OCI-LY7 (cell line): Measurements from ENCODE around the gene IFITM10. TPM values are rescaled to one million over a fixed set of nuclear protein-coding genes. Genes with fewer than 3 reads are reported as not detected.

ENCODE experiments used
- BruUV-seq: library from RNA; stranded (reverse); fragments of 400-500 nt; replicated peaks from 2 replicates; lab custom pipeline; 2021; lab: Mats Ljungman, UMichigan
- CTCF ChIA-PET: fragments of 300-600 bp; sonication (Branson Sonifier 250); formaldehyde crosslinking; loops from one replicate; lab custom pipeline; 2022; ENCODE audit warnings: antibody characterized with exemption; ENCODE audit not compliant: unreplicated experiment; lab: Charles Lee
- POLR2A ChIA-PET: fragments of 300-600 bp; sonication (Branson Sonifier 250); formaldehyde crosslinking; loops from one replicate; lab custom pipeline; 2022; ENCODE audit warnings: antibody characterized with exemption; lab: Charles Lee
- DNase-seq: peaks from one replicate; pipeline ENCODE4 v3.0.0-alpha.2; 2015; ENCODE audit warnings: low spot score
- H2AFZ ChIP-seq: fragments of 200-600 bp; sonication (generic), shearing (Covaris generic); 2 replicates; pipeline ENCODE4 v1.6.1; 2014; ENCODE audit warnings: mild to moderate bottlenecking, antibody characterized with exemption, low read length, moderate library complexity
- H3K27ac ChIP-seq: fragments of 200-600 bp; sonication (generic); 2 replicates; pipeline ENCODE4 v1.5.1; 2014; ENCODE audit warnings: mixed run types, low read depth, mild to moderate bottlenecking, moderate library complexity, low read length, inconsistent platforms; ENCODE audit not compliant: poor library complexity, severe bottlenecking
- H3K36me3 ChIP-seq: fragments of 200-600 bp; sonication (generic); 2 replicates; pipeline ENCODE4 v1.6.1; 2014; ENCODE audit warnings: mild to moderate bottlenecking, antibody characterized with exemption, low read length, moderate library complexity, mixed read lengths; ENCODE audit not compliant: insufficient read depth
- H3K4me1 ChIP-seq: fragments of 200-600 bp; sonication (generic); 2 replicates; pipeline ENCODE4 v1.5.1; 2014; ENCODE audit warnings: mild to moderate bottlenecking, low read length; ENCODE audit not compliant: insufficient read depth, poor library complexity, severe bottlenecking
- H3K4me2 ChIP-seq: fragments of 200-600 bp; sonication (generic); 2 replicates; pipeline ENCODE4 v1.6.1; 2014; ENCODE audit warnings: mild to moderate bottlenecking, low read length
- H3K4me3 ChIP-seq: fragments of 200-600 bp; sonication (generic); 2 replicates; pipeline ENCODE4 v1.5.1; 2014; ENCODE audit warnings: mild to moderate bottlenecking, low read depth, low read length; ENCODE audit not compliant: poor library complexity, severe bottlenecking
- H3K79me2 ChIP-seq: fragments of 200-600 bp; sonication (generic); 2 replicates; pipeline ENCODE4 v1.6.1; 2016; ENCODE audit warnings: low read depth, mild to moderate bottlenecking, low read length, moderate library complexity, mixed read lengths; ENCODE audit not compliant: insufficient read depth
- H3K9me2 ChIP-seq: fragments of 200-600 bp; sonication (generic); 2 replicates; pipeline ENCODE4 v1.6.1; 2016; ENCODE audit warnings: mild to moderate bottlenecking, low read length, mixed read lengths; ENCODE audit not compliant: insufficient read depth
- H3K9me3 ChIP-seq: fragments of 200-600 bp; sonication (generic); 2 replicates; pipeline ENCODE4 v1.6.1; 2014; ENCODE audit warnings: mild to moderate bottlenecking, mixed run types, low read length, mixed read lengths
- H4K20me1 ChIP-seq: fragments of 200-600 bp; sonication (generic); 2 replicates; pipeline ENCODE4 v1.6.1; 2014; ENCODE audit warnings: mild to moderate bottlenecking, antibody characterized with exemption, low read length, moderate library complexity, mixed read lengths; ENCODE audit not compliant: insufficient read depth
- CTCF ChIP-seq: fragments of 200-600 bp; sonication (generic); conservative IDR thresholded peaks from 2 replicates; pipeline ENCODE4 v1.5.1; 2014; ENCODE audit warnings: mild to moderate bottlenecking, antibody characterized with exemption, low read length, moderate library complexity, mixed read lengths
- EZH2phosphoT487 ChIP-seq: fragments of 200-600 bp; sonication (generic); IDR thresholded peaks from 2 replicates; pipeline ENCODE4 v1.6.1; 2018; ENCODE audit warnings: low read depth, borderline replicate concordance, mild to moderate bottlenecking, mixed run types, antibody characterized with exemption, low read length, moderate library complexity, mixed read lengths
- intact Hi-C: fragments of 100-400 bp; cut with micrococcal nuclease; formaldehyde crosslinking; loops from one replicate; pipeline ENCODE4 v1.10.0; 2022; ENCODE audit not compliant: unreplicated experiment
- total RNA-seq, 2 experiments: library from RNA; depleted of rRNA in 1 of 2; stranded (reverse); fragments of >200 nt in 1 of 2; shearing (Covaris generic) in 1 of 2; gene quantifications; 2 replicates each; pipeline ENCODE4 v1.2.3, GENCODE V29; 2014 to 2022

Gene IFITM10
- total RNA-seq, 2 experiments from 2014 or later: 0.30 to 0.38 TPM

GRCh38 chr11:1759151-1759850 is 8.9 kb upstream of the IFITM10 start:
- Histone ChIP-seq H3K79me2 (no peaks in the 10 kb centered on the region), H4K20me1 (no peaks in the 10 kb centered on the region), H3K27ac (no peak overlapping the region), H2AFZ (no peak overlapping the region), H3K36me3 (no peaks in the 10 kb centered on the region), H3K4me3 (no peak overlapping the region), H3K4me1 (peaks cover 10% of the 10 kb centered on the region), H3K4me2 (no peak overlapping the region), H3K9me3 (no peaks in the 10 kb centered on the region), H3K9me2 (no peaks in the 10 kb centered on the region)
- ChIA-PET CTCF (no interaction called here), POLR2A (no interaction called here)
- intact Hi-C loops: no loop called here
- TF ChIP-seq EZH2phosphoT487 (no peak), CTCF (no peak)
- no peak for DNase-seq
- no TSS peak for BruUV-seq

- Histone ChIP-seq H3K27ac (no peak overlapping the region), H3K4me2 (no peak overlapping the region), H3K9me2 (no peaks in the 10 kb centered on the region), H4K20me1 (no peaks in the 10 kb centered on the region), H3K79me2 (no peaks in the 10 kb centered on the region), H3K4me3 (no peak overlapping the region), H3K36me3 (no peaks in the 10 kb centered on the region), H2AFZ (no peak overlapping the region), H3K4me1 (peaks cover 8% of the 10 kb centered on the region), H3K9me3 (no peaks in the 10 kb centered on the region)
- BruUV-seq: no TSS peak
- DNase-seq: no peak
- CTCF ChIA-PET: no interaction called here
- intact Hi-C loops: no loop called here
- TF ChIP-seq EZH2phosphoT487 (no peak), CTCF (no peak)
- POLR2A ChIA-PET: no interaction called here
Observed at GRCh38 chr11:1758611-1759150, 8.3 kb upstream of the IFITM10 start.
